Ectodermal cell (in vitro differentiated cells): Measurements from ENCODE around the gene CDRT4.

Source experiments
- H3K27ac ChIP-seq: 2 replicates; pipeline ENCODE4 v1.7.0; 2013; ENCODE audit warnings: mild to moderate bottlenecking, low read depth, low read length; ENCODE audit not compliant: insufficient read depth, poor library complexity, severe bottlenecking
- H3K27me3 ChIP-seq: 2 replicates; pipeline ENCODE4 v1.7.0; 2013; ENCODE audit warnings: mild to moderate bottlenecking, low read length; ENCODE audit not compliant: insufficient read depth, control insufficient read depth, poor library complexity, severe bottlenecking
- H3K36me3 ChIP-seq: one replicate; pipeline ENCODE4 v1.7.0; 2013; ENCODE audit warnings: low read length; ENCODE audit not compliant: control insufficient read depth, insufficient read depth
- H3K4me1 ChIP-seq: one replicate; pipeline ENCODE4 v1.7.0; 2013; ENCODE audit warnings: low read length; ENCODE audit not compliant: control insufficient read depth, insufficient read depth
- H3K4me3 ChIP-seq: 2 replicates; pipeline ENCODE4 v1.7.0; 2013; ENCODE audit warnings: low read depth, low read length, control low read depth; ENCODE audit not compliant: insufficient read depth
- H3K9me3 ChIP-seq: 2 replicates; pipeline ENCODE4 v1.7.0; 2013; ENCODE audit warnings: mild to moderate bottlenecking, low read length, moderate library complexity; ENCODE audit not compliant: control insufficient read depth
- whole genome bisulfite sequencing, 2 experiments: methylation state at CpG; one replicate each; pipeline ENCODE4 v1.1.7; 2013; ENCODE audit warnings: missing lambda C conversion rate in 2 of 2; 5-methylcytosine and 5-hydroxymethylcytosine counted together

The CDRT4 gene

DNA sequence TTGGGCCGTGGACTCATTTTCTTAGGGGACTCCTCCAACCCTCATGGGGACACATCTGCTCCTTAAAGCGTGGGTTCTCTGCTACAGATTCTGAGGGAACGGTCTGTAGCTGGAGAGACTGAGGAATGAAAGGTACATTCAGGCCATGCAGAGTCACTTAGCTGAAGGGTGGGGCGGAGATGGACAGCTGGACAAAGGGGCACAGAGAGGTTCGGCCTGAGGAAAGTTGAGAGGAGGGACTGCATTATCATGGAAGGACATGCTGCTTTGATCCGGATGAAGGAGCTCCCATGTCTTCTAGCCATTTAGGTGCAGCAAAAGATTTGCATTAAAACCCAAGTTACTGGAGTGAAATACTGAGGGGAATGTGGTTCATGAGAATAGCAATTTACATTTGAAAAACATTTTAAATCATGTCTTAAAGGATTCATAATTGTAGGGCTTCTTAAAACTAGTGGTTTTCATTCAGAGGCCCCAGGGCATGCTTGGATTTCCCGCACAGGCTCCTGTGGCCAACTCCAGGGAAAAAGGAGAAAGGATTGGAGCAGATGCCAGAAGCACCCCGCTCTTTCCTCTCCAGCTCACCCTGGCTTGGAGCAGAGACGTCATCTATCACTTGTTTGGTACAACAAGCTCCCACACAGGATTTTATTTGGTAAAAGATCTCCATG, 54.2 kb downstream of the CDRT4 start:
- Histone ChIP-seq H3K36me3 (no peaks in the 10 kb centered on the region), H3K27ac (no peak overlapping the region), H3K27me3 (no peaks in the 10 kb centered on the region), H3K9me3 (no peaks in the 10 kb centered on the region), H3K4me1 (no peaks in the 10 kb centered on the region), H3K4me3 (no peak overlapping the region)
- 88 to 90% methylated on average over 9 of the region's 9 CpGs for WGBS, 2 experiments

DNA sequence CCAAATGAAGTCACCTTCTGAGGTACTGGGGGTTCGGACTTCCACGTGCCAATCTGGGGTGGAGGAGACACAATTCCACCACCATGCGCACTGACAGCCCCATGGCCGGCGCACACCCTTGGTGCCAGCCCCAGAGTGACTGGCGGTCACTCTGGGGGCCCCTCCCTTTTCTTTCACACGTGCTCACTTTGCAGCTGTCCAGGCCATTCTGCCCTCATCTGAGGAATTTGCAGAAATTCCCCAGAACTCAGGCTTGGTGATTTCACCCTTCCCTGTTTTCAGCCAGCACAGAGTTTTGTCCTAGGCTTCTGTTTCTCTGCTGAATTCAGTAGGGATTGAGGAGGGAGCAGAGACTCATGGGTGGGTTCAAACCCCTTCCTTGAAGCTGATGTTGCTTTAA, 54.8 kb downstream of the CDRT4 start:
- no peak overlapping the region for H3K27ac ChIP-seq
- 90 to 92% methylated on average over 7 of the region's 7 CpGs for WGBS, 2 experiments
- no peaks in the 10 kb centered on the region for H3K4me1 ChIP-seq
- H3K9me3 ChIP-seq, result no peaks in the 10 kb centered on the region
- no peak overlapping the region for H3K4me3 ChIP-seq
- H3K36me3 ChIP-seq, result no peaks in the 10 kb centered on the region
- H3K27me3 ChIP-seq, result no peaks in the 10 kb centered on the region

DNA sequence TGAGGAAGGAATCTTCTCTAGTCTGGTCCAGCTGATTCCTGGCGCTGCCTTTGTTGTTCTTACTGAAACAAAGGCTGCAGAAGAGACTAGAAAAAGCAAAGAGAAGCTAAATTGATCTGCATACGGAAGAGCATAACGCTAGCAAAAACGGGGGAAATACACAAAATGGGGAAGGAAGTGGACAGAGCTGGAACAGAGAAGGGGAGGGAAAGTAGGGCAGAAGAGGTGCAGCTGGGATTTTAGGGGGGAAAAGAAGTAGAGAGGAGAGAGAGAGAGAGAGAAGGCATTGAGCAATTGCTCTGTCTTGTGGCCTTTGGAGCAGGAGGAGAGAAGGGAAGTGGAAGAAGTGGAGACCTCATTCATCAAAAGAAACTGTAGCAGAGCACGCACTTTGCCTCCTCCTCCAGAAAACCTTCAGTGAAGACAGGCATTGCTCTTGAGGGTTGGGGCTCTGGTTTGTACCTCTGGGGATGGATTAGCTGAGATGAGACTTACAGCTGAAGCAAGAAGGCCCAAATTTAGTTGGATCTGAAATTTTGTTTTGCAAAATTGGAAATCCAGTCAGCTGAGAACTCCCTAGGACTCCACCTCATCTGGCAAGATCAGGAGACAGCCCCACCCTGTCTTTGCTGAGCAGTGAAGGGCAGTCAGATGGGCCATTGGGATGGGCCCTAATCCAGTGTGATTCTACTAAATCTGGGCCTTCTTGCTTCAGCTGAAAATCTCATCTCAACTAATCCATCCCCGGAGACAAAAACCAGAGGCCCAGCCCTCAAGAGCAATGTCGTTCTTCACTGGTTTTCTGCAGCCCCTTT, 55.8 kb downstream of the CDRT4 start:
- WGBS, 2 experiments, result 89 to 91% methylated on average over 7 of the region's 7 CpGs
- Histone ChIP-seq H3K4me1 (no peaks in the 10 kb centered on the region), H3K27me3 (no peaks in the 10 kb centered on the region), H3K4me3 (no peak overlapping the region), H3K36me3 (no peaks in the 10 kb centered on the region), H3K9me3 (no peaks in the 10 kb centered on the region), H3K27ac (no peak overlapping the region)

DNA sequence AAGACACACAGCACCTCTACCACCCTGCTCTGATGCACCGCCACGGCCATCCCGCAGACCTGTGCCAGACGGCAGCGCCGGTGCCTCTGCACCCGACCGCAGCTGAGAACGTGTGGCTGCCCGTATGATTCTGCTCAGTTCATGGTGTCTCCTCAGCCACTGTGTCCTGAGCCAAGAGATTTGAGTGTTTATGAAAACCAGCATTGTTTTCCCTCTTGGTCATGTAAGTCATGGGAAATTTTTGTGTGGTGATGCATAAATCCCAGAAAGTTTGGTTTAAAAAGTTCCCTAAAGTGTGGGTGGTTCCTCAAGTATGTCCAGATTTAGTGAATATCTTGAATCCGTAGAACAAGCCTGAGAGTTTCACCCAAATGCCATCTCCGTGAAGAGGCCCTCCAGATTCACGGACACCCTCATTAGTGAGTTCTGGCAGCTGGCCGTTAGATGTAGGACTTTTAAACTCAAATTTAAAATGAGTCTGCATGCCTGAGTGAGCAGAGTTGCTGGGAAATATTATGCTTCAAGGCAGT, 57.6 kb downstream of the CDRT4 start:
- no peaks in the 10 kb centered on the region for H3K9me3 ChIP-seq
- WGBS, 2 experiments, result 96% methylated on average over 14 of the region's 14 CpGs
- H3K36me3 ChIP-seq, result no peaks in the 10 kb centered on the region
- H3K4me1 ChIP-seq, result no peaks in the 10 kb centered on the region
- H3K27ac ChIP-seq, result no peak overlapping the region
- no peak overlapping the region for H3K4me3 ChIP-seq
- no peaks in the 10 kb centered on the region for H3K27me3 ChIP-seq

DNA sequence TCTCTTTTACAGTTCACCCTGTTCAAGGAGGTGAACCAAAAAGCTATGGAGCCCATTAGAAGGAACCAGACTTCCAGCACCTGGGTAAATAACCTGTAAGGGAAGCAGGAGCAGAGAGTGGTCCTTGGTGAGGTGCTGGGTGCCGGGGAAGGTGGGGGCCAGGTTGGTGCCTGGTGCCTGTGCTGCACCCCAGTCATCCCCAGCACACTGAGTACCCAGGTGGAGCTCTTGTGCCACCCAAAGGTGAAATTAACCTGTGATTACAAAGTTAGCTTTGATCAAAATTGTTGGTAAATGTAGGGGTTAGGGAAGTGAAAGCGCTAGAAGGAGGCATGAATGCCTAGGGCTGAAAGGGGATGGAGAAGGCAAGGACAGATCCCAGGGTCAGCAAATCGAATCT, 58.6 kb downstream of the CDRT4 start:
- 93 to 94% methylated on average over 3 of the region's 3 CpGs for WGBS, 2 experiments
- Histone ChIP-seq H3K27me3 (no peaks in the 10 kb centered on the region), H3K9me3 (no peaks in the 10 kb centered on the region), H3K27ac (no peak overlapping the region), H3K4me1 (no peaks in the 10 kb centered on the region), H3K4me3 (no peak overlapping the region), H3K36me3 (no peaks in the 10 kb centered on the region)

DNA sequence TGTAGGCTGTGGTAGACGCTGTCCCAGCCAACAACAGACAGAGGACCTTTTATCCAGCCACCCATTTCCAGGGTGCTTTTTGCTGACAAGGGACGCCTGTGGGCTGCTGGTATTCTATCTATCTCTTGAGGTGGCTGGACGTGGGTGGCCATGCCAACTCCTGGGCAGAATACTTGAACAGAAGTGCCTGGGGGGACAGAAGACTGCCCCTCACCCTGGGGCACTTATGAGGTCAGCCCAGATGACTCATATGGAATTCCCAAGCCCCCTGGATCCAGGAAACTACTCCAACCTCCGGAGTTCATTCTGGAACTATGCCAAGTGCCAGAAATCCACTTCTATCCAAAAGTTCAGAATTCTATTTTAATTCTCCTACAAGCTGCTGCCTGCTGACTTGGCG, 61.3 kb downstream of the CDRT4 start:
- Histone ChIP-seq H3K36me3 (no peaks in the 10 kb centered on the region), H3K9me3 (no peaks in the 10 kb centered on the region), H3K4me1 (no peaks in the 10 kb centered on the region), H3K4me3 (no peak overlapping the region), H3K27ac (no peak overlapping the region), H3K27me3 (no peaks in the 10 kb centered on the region)
- WGBS, 2 experiments, result 89 to 94% methylated on average over 5 of the region's 5 CpGs

DNA sequence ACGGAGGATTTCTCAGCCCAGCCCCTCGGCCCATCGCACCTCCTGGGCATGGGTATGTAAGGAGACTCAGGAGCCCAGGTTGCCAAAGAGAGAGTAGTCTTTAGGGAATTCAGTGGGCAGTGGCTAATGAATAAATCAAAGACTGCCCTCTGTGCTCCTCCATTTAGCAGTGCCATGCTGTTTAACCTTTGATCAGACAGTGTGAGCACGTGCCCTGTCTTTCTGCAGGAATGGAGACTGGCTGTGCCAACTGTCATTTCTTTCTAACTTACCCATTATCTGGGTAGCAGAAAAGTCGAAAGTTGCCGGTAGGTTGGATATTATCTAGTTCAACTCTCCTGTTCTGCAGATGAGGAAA, 62.4 kb downstream of the CDRT4 start:
- 92 to 96% methylated on average over 6 of the region's 6 CpGs for WGBS, 2 experiments
- no peaks in the 10 kb centered on the region for H3K27me3 ChIP-seq
- no peak overlapping the region for H3K27ac ChIP-seq
- no peaks in the 10 kb centered on the region for H3K4me1 ChIP-seq
- no peaks in the 10 kb centered on the region for H3K36me3 ChIP-seq
- H3K4me3 ChIP-seq, result no peak overlapping the region
- no peaks in the 10 kb centered on the region for H3K9me3 ChIP-seq

DNA sequence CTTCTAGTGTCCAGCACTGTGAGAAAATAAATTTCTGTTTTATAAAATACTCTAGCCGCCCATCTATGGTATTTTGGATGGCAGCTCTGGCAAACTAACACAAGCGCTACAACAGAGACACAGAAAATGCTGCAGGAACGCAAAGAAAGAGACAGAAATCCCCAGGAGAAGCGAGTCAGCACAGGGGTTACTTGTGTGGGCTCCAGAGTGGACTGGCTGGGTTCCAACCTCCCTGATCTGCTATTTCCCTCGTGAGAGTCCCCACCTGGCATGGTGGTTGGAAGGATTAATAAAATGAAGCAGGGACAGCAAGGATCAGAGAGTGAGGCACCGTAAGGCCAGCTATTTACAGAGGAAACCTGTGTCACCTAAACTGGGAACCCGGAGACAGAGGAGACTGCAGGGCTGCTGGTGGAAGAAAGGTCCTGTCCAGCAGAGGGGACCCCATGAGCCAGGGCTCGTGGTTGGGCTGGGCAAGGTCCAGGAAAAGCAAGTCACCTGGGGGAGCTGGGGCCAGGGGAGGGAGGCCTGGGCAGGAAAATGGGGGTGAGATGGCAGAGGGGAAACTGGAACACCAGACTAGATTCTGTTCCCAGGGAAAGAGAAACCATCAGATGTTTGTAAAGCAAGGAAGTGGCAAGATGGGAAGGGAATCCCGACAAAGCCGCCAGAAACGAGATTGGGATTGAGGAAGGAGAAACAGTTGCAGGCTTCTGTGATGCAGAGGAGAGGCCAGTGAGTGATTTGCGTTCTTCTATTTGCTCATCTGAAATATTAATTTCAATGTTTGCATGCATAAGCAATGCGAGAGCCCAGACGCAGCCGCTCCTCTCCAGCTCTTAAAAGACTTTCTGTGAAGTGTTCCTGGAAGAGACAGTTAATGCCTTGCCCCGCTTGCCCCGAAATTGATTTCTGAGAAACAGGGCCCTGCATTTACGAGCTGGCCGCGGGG, 63.0 kb downstream of the CDRT4 start:
- Histone ChIP-seq H3K36me3 (no peaks in the 10 kb centered on the region), H3K4me3 (no peak overlapping the region), H3K27ac (no peak overlapping the region), H3K4me1 (no peaks in the 10 kb centered on the region), H3K27me3 (no peaks in the 10 kb centered on the region), H3K9me3 (no peaks in the 10 kb centered on the region)
- WGBS, 2 experiments, result 92 to 95% methylated on average over 20 of the region's 20 CpGs

DNA sequence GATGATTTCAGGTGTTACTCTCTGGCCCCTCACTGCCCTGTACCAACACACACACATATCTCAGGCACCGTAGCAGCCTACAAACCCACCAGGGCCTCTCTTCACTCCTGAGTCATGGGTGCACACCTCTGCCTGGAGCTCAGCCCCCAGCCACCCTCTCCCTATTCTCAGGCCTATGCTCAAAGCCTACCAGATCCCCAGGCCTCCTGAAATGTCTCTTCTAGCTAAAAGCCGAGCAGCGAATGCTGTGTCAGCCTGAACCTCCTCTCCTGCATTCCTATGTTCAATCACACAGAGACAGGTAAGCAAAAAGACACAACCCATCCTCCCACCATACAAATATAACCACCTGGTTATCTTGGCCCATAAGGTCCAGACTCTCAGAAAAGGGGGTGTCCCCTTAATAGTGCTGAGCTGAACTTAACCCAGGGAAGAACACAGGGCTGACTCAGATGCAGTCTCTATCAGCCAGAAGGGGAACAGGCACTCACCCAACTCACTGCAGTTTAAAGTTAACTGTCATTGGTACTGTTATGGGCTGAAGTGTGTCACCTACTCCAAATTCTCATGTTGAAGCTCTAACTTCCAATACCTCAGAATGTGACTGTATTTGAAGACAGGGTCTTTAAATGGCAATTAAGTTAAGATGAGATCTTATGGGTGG, 64.0 kb downstream of the CDRT4 start:
- no peaks in the 10 kb centered on the region for H3K27me3 ChIP-seq
- no peak overlapping the region for H3K4me3 ChIP-seq
- no peaks in the 10 kb centered on the region for H3K9me3 ChIP-seq
- H3K27ac ChIP-seq, result no peak overlapping the region
- no peaks in the 10 kb centered on the region for H3K36me3 ChIP-seq
- WGBS, 2 experiments, result 88 to 99% methylated on average over 3 of the region's 3 CpGs
- H3K4me1 ChIP-seq, result no peaks in the 10 kb centered on the region
